ENCODE measurements around the gene HIGD2A. TPM values are rescaled to one million over a fixed set of nuclear protein-coding genes. Genes with fewer than 3 reads are reported as not detected.

The HIGD2A gene
- total and polyA plus RNA-seq, 2 experiments from 2014 or later: 67.7 to 194 TPM

DNA sequence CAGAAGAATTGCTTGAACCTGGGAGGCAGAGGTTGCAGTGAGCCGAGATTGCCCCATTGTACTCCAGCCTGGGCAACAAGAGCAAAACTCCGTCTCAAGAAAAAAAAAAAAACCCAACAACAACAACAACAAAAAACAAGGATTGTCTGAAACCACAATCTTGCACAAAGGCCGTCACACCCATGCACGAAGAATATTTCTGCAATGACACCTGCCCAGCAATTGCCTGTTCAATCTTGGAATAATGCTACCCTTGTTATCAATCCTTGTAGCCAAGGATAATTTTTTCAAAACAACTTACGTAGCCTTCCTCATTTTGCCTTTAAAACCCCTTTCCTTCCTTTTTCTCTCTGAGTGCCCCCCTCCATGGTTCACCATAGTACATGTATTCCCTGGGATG is 31.5 kb downstream of the HIGD2A start (continued):
- TF ChIP-seq, protein P1, sequence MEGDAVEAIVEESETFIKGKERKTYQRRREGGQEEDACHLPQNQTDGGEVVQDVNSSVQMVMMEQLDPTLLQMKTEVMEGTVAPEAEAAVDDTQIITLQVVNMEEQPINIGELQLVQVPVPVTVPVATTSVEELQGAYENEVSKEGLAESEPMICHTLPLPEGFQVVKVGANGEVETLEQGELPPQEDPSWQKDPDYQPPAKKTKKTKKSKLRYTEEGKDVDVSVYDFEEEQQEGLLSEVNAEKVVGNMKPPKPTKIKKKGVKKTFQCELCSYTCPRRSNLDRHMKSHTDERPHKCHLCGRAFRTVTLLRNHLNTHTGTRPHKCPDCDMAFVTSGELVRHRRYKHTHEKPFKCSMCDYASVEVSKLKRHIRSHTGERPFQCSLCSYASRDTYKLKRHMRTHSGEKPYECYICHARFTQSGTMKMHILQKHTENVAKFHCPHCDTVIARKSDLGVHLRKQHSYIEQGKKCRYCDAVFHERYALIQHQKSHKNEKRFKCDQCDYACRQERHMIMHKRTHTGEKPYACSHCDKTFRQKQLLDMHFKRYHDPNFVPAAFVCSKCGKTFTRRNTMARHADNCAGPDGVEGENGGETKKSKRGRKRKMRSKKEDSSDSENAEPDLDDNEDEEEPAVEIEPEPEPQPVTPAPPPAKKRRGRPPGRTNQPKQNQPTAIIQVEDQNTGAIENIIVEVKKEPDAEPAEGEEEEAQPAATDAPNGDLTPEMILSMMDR (conservative IDR thresholded peaks at IDR 0.05; ENCODE audit: low read depth in 2 of 2): no peak
- TF ChIP-seq, protein P2, sequence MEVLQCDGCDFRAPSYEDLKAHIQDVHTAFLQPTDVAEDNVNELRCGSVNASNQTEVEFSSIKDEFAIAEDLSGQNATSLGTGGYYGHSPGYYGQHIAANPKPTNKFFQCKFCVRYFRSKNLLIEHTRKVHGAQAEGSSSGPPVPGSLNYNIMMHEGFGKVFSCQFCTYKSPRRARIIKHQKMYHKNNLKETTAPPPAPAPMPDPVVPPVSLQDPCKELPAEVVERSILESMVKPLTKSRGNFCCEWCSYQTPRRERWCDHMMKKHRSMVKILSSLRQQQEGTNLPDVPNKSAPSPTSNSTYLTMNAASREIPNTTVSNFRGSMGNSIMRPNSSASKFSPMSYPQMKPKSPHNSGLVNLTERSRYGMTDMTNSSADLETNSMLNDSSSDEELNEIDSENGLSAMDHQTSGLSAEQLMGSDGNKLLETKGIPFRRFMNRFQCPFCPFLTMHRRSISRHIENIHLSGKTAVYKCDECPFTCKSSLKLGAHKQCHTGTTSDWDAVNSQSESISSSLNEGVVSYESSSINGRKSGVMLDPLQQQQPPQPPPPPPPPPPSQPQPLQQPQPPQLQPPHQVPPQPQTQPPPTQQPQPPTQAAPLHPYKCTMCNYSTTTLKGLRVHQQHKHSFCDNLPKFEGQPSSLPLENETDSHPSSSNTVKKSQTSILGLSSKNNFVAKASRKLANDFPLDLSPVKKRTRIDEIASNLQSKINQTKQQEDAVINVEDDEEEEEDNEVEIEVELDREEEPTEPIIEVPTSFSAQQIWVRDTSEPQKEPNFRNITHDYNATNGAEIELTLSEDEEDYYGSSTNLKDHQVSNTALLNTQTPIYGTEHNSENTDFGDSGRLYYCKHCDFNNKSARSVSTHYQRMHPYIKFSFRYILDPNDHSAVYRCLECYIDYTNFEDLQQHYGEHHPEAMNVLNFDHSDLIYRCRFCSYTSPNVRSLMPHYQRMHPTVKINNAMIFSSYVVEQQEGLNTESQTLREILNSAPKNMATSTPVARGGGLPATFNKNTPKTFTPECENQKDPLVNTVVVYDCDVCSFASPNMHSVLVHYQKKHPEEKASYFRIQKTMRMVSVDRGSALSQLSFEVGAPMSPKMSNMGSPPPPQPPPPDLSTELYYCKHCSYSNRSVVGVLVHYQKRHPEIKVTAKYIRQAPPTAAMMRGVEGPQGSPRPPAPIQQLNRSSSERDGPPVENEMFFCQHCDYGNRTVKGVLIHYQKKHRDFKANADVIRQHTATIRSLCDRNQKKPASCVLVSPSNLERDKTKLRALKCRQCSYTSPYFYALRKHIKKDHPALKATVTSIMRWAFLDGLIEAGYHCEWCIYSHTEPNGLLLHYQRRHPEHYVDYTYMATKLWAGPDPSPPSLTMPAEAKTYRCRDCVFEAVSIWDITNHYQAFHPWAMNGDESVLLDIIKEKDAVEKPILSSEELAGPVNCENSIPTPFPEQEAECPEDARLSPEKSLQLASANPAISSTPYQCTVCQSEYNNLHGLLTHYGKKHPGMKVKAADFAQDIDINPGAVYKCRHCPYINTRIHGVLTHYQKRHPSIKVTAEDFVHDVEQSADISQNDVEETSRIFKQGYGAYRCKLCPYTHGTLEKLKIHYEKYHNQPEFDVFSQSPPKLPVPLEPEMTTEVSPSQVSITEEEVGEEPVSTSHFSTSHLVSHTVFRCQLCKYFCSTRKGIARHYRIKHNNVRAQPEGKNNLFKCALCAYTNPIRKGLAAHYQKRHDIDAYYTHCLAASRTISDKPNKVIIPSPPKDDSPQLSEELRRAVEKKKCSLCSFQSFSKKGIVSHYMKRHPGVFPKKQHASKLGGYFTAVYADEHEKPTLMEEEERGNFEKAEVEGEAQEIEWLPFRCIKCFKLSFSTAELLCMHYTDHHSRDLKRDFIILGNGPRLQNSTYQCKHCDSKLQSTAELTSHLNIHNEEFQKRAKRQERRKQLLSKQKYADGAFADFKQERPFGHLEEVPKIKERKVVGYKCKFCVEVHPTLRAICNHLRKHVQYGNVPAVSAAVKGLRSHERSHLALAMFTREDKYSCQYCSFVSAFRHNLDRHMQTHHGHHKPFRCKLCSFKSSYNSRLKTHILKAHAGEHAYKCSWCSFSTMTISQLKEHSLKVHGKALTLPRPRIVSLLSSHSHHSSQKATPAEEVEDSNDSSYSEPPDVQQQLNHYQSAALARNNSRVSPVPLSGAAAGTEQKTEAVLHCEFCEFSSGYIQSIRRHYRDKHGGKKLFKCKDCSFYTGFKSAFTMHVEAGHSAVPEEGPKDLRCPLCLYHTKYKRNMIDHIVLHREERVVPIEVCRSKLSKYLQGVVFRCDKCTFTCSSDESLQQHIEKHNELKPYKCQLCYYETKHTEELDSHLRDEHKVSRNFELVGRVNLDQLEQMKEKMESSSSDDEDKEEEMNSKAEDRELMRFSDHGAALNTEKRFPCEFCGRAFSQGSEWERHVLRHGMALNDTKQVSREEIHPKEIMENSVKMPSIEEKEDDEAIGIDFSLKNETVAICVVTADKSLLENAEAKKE (CRISPR knock-in tag; IDR thresholded peaks at IDR 0.05): no peak

DNA sequence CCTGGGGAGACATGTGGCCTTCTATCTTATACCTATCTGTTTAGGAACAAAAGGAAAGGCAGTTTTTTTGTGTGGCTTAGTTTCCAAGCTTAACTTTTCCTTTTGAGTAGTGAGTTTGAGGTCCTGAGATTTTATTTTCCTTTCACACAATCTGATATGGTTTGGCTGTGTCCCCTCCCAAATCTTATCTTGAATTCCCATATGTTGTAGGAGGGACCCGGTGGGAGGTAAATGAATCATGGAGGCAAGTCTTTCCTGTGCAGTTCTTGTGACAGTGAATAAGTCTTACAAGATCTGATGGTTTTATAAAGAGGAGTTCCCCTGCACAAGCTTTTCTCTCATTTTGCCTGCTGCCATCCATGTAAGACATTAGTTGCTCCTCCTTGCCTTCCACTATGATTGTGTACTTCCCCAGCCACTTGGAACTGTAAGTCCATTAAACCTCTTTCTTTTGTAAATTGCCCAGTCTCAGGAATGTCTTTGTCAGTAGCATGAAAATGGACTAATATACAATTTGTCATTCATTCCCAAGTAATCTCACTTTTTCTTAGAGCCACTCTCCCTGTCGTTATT is 32.5 kb downstream of the HIGD2A start:
- H3K4me1 Mint-ChIP-seq: 0 out of 3 replicates have a peak, but pooled peaks cover 3% of the 10 kb centered on the region
- ATAC-seq: no peak
- Histone ChIP-seq H3K9me2 (ENCODE audit: insufficient read depth) (0 out of 2 replicates have a peak, but pooled peaks cover 6% of the 10 kb centered on the region), H3K4me3 (no peak overlapping the region), H3K27me3 (ENCODE audit: insufficient read depth) (peaks cover 17% of the 10 kb centered on the region), H3K36me3 (ENCODE audit: insufficient read depth) (0 out of 2 replicates have a peak, but pooled peaks cover 3% of the 10 kb centered on the region), H3K4me1 (ENCODE audit: insufficient read depth) (no peaks in the 10 kb centered on the region), H3K27ac (ENCODE audit: low read depth) (no peak overlapping the region), H4K20me1 (replicated peaks; ENCODE audit: insufficient read depth) (no peaks in the 10 kb centered on the region), H3K4me2 (no peak overlapping the region), H3F3A (replicated peaks; ENCODE audit: low read depth) (0 out of 2 replicates have a peak, but pooled peaks cover 4% of the 10 kb centered on the region), H3K79me2 (replicated peaks; ENCODE audit: insufficient read depth) (no peaks in the 10 kb centered on the region), H2AFZ (no peak overlapping the region)
- DNase-seq (ENCODE audit: low spot score): no peak
- H3K27me3 Mint-ChIP-seq (ENCODE audit: insufficient read depth, low read depth, poor library complexity): peaks cover 16% of the 10 kb centered on the region
- H3K27ac Mint-ChIP-seq: no peak overlapping the region
- peaks cover 23% of the 10 kb centered on the region for H3K36me3 Mint-ChIP-seq (ENCODE audit: low read depth)
- H3K9me3 Mint-ChIP-seq: peaks cover 60% of the 10 kb centered on the region
- TF ChIP-seq, protein P3, sequence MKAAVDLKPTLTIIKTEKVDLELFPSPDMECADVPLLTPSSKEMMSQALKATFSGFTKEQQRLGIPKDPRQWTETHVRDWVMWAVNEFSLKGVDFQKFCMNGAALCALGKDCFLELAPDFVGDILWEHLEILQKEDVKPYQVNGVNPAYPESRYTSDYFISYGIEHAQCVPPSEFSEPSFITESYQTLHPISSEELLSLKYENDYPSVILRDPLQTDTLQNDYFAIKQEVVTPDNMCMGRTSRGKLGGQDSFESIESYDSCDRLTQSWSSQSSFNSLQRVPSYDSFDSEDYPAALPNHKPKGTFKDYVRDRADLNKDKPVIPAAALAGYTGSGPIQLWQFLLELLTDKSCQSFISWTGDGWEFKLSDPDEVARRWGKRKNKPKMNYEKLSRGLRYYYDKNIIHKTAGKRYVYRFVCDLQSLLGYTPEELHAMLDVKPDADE (IDR thresholded peaks at IDR 0.05): no peak
- no peak for TF ChIP-seq POLR2AphosphoS5 (IDR thresholded peaks at IDR 0.05; ENCODE audit: low read depth)
- TF ChIP-seq, protein P4, sequence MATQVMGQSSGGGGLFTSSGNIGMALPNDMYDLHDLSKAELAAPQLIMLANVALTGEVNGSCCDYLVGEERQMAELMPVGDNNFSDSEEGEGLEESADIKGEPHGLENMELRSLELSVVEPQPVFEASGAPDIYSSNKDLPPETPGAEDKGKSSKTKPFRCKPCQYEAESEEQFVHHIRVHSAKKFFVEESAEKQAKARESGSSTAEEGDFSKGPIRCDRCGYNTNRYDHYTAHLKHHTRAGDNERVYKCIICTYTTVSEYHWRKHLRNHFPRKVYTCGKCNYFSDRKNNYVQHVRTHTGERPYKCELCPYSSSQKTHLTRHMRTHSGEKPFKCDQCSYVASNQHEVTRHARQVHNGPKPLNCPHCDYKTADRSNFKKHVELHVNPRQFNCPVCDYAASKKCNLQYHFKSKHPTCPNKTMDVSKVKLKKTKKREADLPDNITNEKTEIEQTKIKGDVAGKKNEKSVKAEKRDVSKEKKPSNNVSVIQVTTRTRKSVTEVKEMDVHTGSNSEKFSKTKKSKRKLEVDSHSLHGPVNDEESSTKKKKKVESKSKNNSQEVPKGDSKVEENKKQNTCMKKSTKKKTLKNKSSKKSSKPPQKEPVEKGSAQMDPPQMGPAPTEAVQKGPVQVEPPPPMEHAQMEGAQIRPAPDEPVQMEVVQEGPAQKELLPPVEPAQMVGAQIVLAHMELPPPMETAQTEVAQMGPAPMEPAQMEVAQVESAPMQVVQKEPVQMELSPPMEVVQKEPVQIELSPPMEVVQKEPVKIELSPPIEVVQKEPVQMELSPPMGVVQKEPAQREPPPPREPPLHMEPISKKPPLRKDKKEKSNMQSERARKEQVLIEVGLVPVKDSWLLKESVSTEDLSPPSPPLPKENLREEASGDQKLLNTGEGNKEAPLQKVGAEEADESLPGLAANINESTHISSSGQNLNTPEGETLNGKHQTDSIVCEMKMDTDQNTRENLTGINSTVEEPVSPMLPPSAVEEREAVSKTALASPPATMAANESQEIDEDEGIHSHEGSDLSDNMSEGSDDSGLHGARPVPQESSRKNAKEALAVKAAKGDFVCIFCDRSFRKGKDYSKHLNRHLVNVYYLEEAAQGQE (IDR thresholded peaks at IDR 0.05; ENCODE audit: unreplicated experiment): no peak
- no peak for TF ChIP-seq JUNB (IDR thresholded peaks at IDR 0.05; ENCODE audit: unreplicated experiment)
- TF ChIP-seq EZH2phosphoT487 (IDR thresholded peaks at IDR 0.05; ENCODE audit: unreplicated experiment): no peak
- TF ChIP-seq ZNF114 (CRISPR knock-in tag; IDR thresholded peaks at IDR 0.05): no peak
- TF ChIP-seq STAT1 (IDR thresholded peaks at IDR 0.05; ENCODE audit: unreplicated experiment): no peak
- H3K4me3 Mint-ChIP-seq: no peak overlapping the region

Measured in GM23338 (cell line).